Adrenal gland (tissue), 5 donors: ENCODE data around the gene RAI2.

Experiments
- POLR2A ChIP-seq, 2 donors: fragments of 450-650 bp; IDR thresholded peaks; one replicate each; pipeline ENCODE4 v1.6.1; 2017; ENCODE audit warnings: antibody characterized with exemption in 2 of 2, mild to moderate bottlenecking in 2 of 2, moderate library complexity in 1 of 2
- TF ChIP-seq, protein P1 (sequence below), 6 experiments: fragments of 450-650 bp in 4 of 6; fragments of 200-600 bp in 2 of 6; sonication (generic) in 1 of 6; IDR thresholded peaks; 1 replicate in 5 of 6; 2 replicates in 1 of 6; pipeline versions ENCODE4 v1.5.1 to v1.8.0; 2016 to 2021; ENCODE audit warnings: antibody characterized with exemption in 6 of 6, mild to moderate bottlenecking in 2 of 6, moderate library complexity in 1 of 6
- donor health status: DM: no; HTN: no; CAD: no.

- TF ChIP-seq, protein P1, sequence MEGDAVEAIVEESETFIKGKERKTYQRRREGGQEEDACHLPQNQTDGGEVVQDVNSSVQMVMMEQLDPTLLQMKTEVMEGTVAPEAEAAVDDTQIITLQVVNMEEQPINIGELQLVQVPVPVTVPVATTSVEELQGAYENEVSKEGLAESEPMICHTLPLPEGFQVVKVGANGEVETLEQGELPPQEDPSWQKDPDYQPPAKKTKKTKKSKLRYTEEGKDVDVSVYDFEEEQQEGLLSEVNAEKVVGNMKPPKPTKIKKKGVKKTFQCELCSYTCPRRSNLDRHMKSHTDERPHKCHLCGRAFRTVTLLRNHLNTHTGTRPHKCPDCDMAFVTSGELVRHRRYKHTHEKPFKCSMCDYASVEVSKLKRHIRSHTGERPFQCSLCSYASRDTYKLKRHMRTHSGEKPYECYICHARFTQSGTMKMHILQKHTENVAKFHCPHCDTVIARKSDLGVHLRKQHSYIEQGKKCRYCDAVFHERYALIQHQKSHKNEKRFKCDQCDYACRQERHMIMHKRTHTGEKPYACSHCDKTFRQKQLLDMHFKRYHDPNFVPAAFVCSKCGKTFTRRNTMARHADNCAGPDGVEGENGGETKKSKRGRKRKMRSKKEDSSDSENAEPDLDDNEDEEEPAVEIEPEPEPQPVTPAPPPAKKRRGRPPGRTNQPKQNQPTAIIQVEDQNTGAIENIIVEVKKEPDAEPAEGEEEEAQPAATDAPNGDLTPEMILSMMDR (IDR thresholded peaks at IDR 0.05) = no peak
- TF ChIP-seq POLR2A (IDR thresholded peaks at IDR 0.05) = no peak
Measured at GRCh38 chrX:17798921-17799320, 62.2 kb downstream of the RAI2 start.
